ENCODE results near the gene FAM76B.

GRCh38 chr11:95734009-95734572 is 55.5 kb downstream of the FAM76B start:
- TF ChIP-seq CTCF (IDR thresholded peaks at IDR 0.05) (no peak), POLR2AphosphoS5 (IDR thresholded peaks at IDR 0.05) (no peak), POLR2A (IDR thresholded peaks at IDR 0.05) (no peak)

All from transverse colon (tissue), 4 donors.